Naive thymus-derived CD4-positive, alpha-beta T cell (primary cell): ENCODE results near the gene IFRD1. TPM values are rescaled to one million over a fixed set of nuclear protein-coding genes. Genes with fewer than 3 reads are reported as not detected.
"Not testable (repeated sequence)": the region's sequence is repeated elsewhere in the genome, so short reads cannot be mapped to it uniquely, and the experiment has no call there.

ENCODE experiments used
- ATAC-seq: fragments of 150-1000 bp; cut with Tn5 transposase; 2 replicates; pipeline ENCODE4 v1.10.0; 2021; ENCODE audit warnings: mild to moderate bottlenecking, moderate library complexity
- CTCF ChIA-PET: fragments of 350-600 bp; sonication (Branson Sonifier 250); formaldehyde crosslinking; loops from one replicate; lab custom pipeline; 2021; ENCODE audit warnings: antibody characterized with exemption; lab: Charles Lee
- POLR2A ChIA-PET: fragments of 350-600 bp; sonication (Branson Sonifier 250); formaldehyde crosslinking; loops from one replicate; lab custom pipeline; 2021; ENCODE audit warnings: antibody characterized with exemption, inconsistent platforms; lab: Charles Lee
- DNase-seq, 9 donors: peaks; one replicate each; pipeline versions ENCODE4 v3.0.0 to v3.0.0-alpha.2; 2020 to 2022; ENCODE audit warnings: mixed read lengths in 1 of 9
- H3K27ac ChIP-seq: one replicate; pipeline ENCODE4 v1.7.0; 2013; ENCODE audit warnings: mild to moderate bottlenecking, low read depth, low read length, moderate library complexity
- H3K27me3 ChIP-seq, 2 donors: one replicate each; pipeline ENCODE4 v1.7.0; 2013; ENCODE audit warnings: low read length in 2 of 2, mild to moderate bottlenecking in 2 of 2, moderate library complexity in 2 of 2; ENCODE audit not compliant: control insufficient read depth in 2 of 2, insufficient read depth in 2 of 2
- H3K36me3 ChIP-seq, 3 experiments: 1 replicate in 2 of 3; 2 replicates in 1 of 3; pipeline ENCODE4 v1.7.0; 2013; ENCODE audit warnings: low read length in 3 of 3, mild to moderate bottlenecking in 3 of 3, moderate library complexity in 1 of 3; ENCODE audit not compliant: insufficient read depth in 3 of 3, control insufficient read depth in 2 of 3
- H3K4me1 ChIP-seq, 2 donors: one replicate each; pipeline ENCODE4 v1.7.0; 2013; ENCODE audit warnings: low read length in 2 of 2, mild to moderate bottlenecking in 2 of 2, moderate library complexity in 1 of 2; ENCODE audit not compliant: control insufficient read depth in 2 of 2, insufficient read depth in 2 of 2
- H3K4me3 ChIP-seq: 2 replicates; pipeline ENCODE4 v1.7.0; 2013; ENCODE audit warnings: mild to moderate bottlenecking, low read length
- H3K9me3 ChIP-seq, 3 experiments: 1 replicate in 2 of 3; 2 replicates in 1 of 3; pipeline ENCODE4 v1.7.0; 2013; ENCODE audit warnings: low read length in 3 of 3; ENCODE audit not compliant: control insufficient read depth in 2 of 3
- H3K27ac Mint-ChIP-seq, 9 donors: one replicate each; pipeline ENCODE4 v1.8.0; 2020 to 2022; ENCODE audit warnings: mixed read lengths in 9 of 9, mild to moderate bottlenecking in 8 of 9, moderate library complexity in 5 of 9, inconsistent platforms in 2 of 9
- H3K27me3 Mint-ChIP-seq, 5 donors: one replicate each; pipeline ENCODE4 v1.8.0; 2021 to 2022; ENCODE audit warnings: mixed read lengths in 5 of 5, mild to moderate bottlenecking in 1 of 5
- H3K36me3 Mint-ChIP-seq, 5 donors: one replicate each; pipeline ENCODE4 v1.8.0; 2020 to 2022; ENCODE audit warnings: mixed read lengths in 5 of 5, mild to moderate bottlenecking in 3 of 5, inconsistent platforms in 1 of 5
- H3K4me1 Mint-ChIP-seq, 7 donors: one replicate each; pipeline ENCODE4 v1.8.0; 2020 to 2022; ENCODE audit warnings: mixed read lengths in 7 of 7, mild to moderate bottlenecking in 3 of 7, inconsistent platforms in 1 of 7
- H3K4me3 Mint-ChIP-seq, 10 donors: one replicate each; pipeline ENCODE4 v1.8.0; 2020 to 2022; ENCODE audit warnings: mild to moderate bottlenecking in 10 of 10, mixed read lengths in 10 of 10, moderate library complexity in 6 of 10, inconsistent platforms in 2 of 10
- H3K9me3 Mint-ChIP-seq, 11 donors: one replicate each; pipeline ENCODE4 v1.8.0; 2020 to 2022; ENCODE audit warnings: mixed read lengths in 11 of 11, mild to moderate bottlenecking in 4 of 11, inconsistent platforms in 1 of 11, moderate library complexity in 1 of 11
- intact Hi-C, 2 donors: fragments of 100-400 bp; cut with micrococcal nuclease; formaldehyde crosslinking; loops; one replicate each; pipeline ENCODE4 v1.15.1; 2023
- polyA plus RNA-seq, 2 donors: library from polyadenylated mRNA; unstranded; fragments of 300-500 nt; fragmentation: Illumina TruSeq; gene quantifications; one replicate each; pipeline ENCODE4 v1.2.3, GENCODE V29; 2021
- total RNA-seq, 6 experiments: library from RNA in 5 of 6; stranded (reverse) in 5 of 6; gene quantifications; 1 replicate in 5 of 6; 2 replicates in 1 of 6; pipeline ENCODE4 v1.2.3 and lab custom pipeline; 2021 to 2026

IFRD1 gene
- total and polyA plus RNA-seq, 7 experiments from 2014 or later, result 25.2 to 250 (median 56.5) TPM

- Mint-ChIP-seq H3K27me3 (peaks cover 0 to 10% (median 7%) of the 10 kb centered on the region in 5 donors), H3K36me3 (no peaks in the 10 kb centered on the region), H3K4me1 (peaks cover 0 to 13% (median 0%) of the 10 kb centered on the region in 7 donors), H3K9me3 (no peaks in the 10 kb centered on the region), H3K27ac (no peak overlapping the region), H3K4me3 (no peak overlapping the region)
- Histone ChIP-seq H3K27ac (no peak overlapping the region), H3K36me3 (no peaks in the 10 kb centered on the region), H3K27me3 (no peaks in the 10 kb centered on the region), H3K9me3 (no peaks in the 10 kb centered on the region), H3K4me3 (no peak overlapping the region), H3K4me1 (no peaks in the 10 kb centered on the region)
- ChIA-PET POLR2A (interaction anchor here (0.6 kb wide), 1 partner anchor 14 kb away, joined by 6 read pairs; no protein-coding TSS in a partner anchor), CTCF (no interaction called here)
- intact Hi-C loops, result no loop called here
- no peak for ATAC-seq
- no peak for DNase-seq
Observed at GRCh38 chr7:112512451-112513210, 62.4 kb downstream of the IFRD1 start.

- Mint-ChIP-seq H3K4me1 (no peaks in the 10 kb centered on the region), H3K27me3 (peaks cover 10 to 26% (median 11%) of the 10 kb centered on the region in 5 donors), H3K4me3 (no peak overlapping the region), H3K36me3 (no peaks in the 10 kb centered on the region), H3K9me3 (peaks cover 0 to 4% (median 0%) of the 10 kb centered on the region in 11 donors), H3K27ac (no peak overlapping the region)
- H3K36me3 ChIP-seq, result no peaks in the 10 kb centered on the region
- DNase-seq (no peak), ATAC-seq (no peak)
- intact Hi-C loops, result no loop called here
- POLR2A ChIA-PET, result no interaction called here
- H3K27ac ChIP-seq, result no peak overlapping the region
- no peaks in the 10 kb centered on the region for H3K4me1 ChIP-seq
- H3K9me3 ChIP-seq, result no peaks in the 10 kb centered on the region
- CTCF ChIA-PET, result no interaction called here
- H3K27me3 ChIP-seq, result no peaks in the 10 kb centered on the region
- H3K4me3 ChIP-seq, result no peak overlapping the region
Observed at GRCh38 chr7:112515989-112516388, 65.7 kb downstream of the IFRD1 start.

GRCh38 chr7:112516418-112516817 is 66.2 kb downstream of the IFRD1 start:
- H3K4me1 Mint-ChIP-seq, H3K27ac Mint-ChIP-seq, H3K36me3 ChIP-seq, intact Hi-C loops, ATAC-seq, H3K36me3 Mint-ChIP-seq, H3K4me3 Mint-ChIP-seq, H3K4me1 ChIP-seq, POLR2A ChIA-PET, H3K27me3 ChIP-seq, H3K9me3 ChIP-seq, H3K27ac ChIP-seq, DNase-seq, CTCF ChIA-PET, H3K4me3 ChIP-seq, H3K9me3 Mint-ChIP-seq: not testable (repeated sequence)
- peaks cover 10 to 26% (median 12%) of the 10 kb centered on the region in 5 donors for H3K27me3 Mint-ChIP-seq

- intact Hi-C loops, result no loop called here
- POLR2A ChIA-PET, result no interaction called here
- Mint-ChIP-seq H3K27me3 (peaks cover 10 to 26% (median 15%) of the 10 kb centered on the region in 5 donors), H3K4me1 (no peaks in the 10 kb centered on the region), H3K9me3 (peaks cover 0 to 4% (median 0%) of the 10 kb centered on the region in 11 donors), H3K36me3 (no peaks in the 10 kb centered on the region), H3K4me3 (no peak overlapping the region), H3K27ac (no peak overlapping the region)
- H3K27ac ChIP-seq, result no peak overlapping the region
- no peaks in the 10 kb centered on the region for H3K36me3 ChIP-seq
- ATAC-seq, result no peak
- no peaks in the 10 kb centered on the region for H3K27me3 ChIP-seq
- H3K4me1 ChIP-seq, result no peaks in the 10 kb centered on the region
- H3K9me3 ChIP-seq, result no peaks in the 10 kb centered on the region
- H3K4me3 ChIP-seq, result no peak overlapping the region
- CTCF ChIA-PET, result interaction anchor here (0.7 kb wide), 1 partner anchor 753 kb away, joined by 3 read pairs; no protein-coding TSS in a partner anchor
- no peak for DNase-seq
Observed at GRCh38 chr7:112517487-112517886, 67.2 kb downstream of the IFRD1 start.

GRCh38 chr7:112520787-112521186 is 70.5 kb downstream of the IFRD1 start:
- H3K27me3 ChIP-seq, result no peaks in the 10 kb centered on the region
- peaks cover 10 to 27% (median 19%) of the 10 kb centered on the region in 5 donors for H3K27me3 Mint-ChIP-seq
- ATAC-seq (no peak), DNase-seq (no peak)
- H3K36me3 ChIP-seq, result no peaks in the 10 kb centered on the region
- no peaks in the 10 kb centered on the region for H3K36me3 Mint-ChIP-seq
- H3K9me3 ChIP-seq, result no peaks in the 10 kb centered on the region
- no peak overlapping the region for H3K4me3 ChIP-seq
- ChIA-PET POLR2A (no interaction called here), CTCF (no interaction called here)
- no peaks in the 10 kb centered on the region for H3K4me1 ChIP-seq
- H3K4me1 Mint-ChIP-seq, result no peaks in the 10 kb centered on the region
- no peak overlapping the region for H3K4me3 Mint-ChIP-seq
- intact Hi-C loops, result no loop called here
- H3K27ac ChIP-seq, result no peak overlapping the region
- H3K27ac Mint-ChIP-seq, result no peak overlapping the region
- peaks cover 0 to 4% (median 0%) of the 10 kb centered on the region in 11 donors for H3K9me3 Mint-ChIP-seq

- Histone ChIP-seq H3K4me3 (no peak overlapping the region), H3K27ac (no peak overlapping the region), H3K9me3 (no peaks in the 10 kb centered on the region), H3K27me3 (no peaks in the 10 kb centered on the region), H3K4me1 (no peaks in the 10 kb centered on the region), H3K36me3 (no peaks in the 10 kb centered on the region)
- ATAC-seq (no peak), DNase-seq (no peak)
- POLR2A ChIA-PET, result no interaction called here
- no peak overlapping the region for H3K27ac Mint-ChIP-seq
- no peaks in the 10 kb centered on the region for H3K4me1 Mint-ChIP-seq
- no peaks in the 10 kb centered on the region for H3K36me3 Mint-ChIP-seq
- H3K9me3 Mint-ChIP-seq, result peaks cover 0 to 4% (median 0%) of the 10 kb centered on the region in 11 donors
- H3K27me3 Mint-ChIP-seq, result peaks cover 6 to 26% (median 21%) of the 10 kb centered on the region in 5 donors
- CTCF ChIA-PET, result no interaction called here
- intact Hi-C loops, result no loop called here
- H3K4me3 Mint-ChIP-seq, result no peak overlapping the region
Observed at GRCh38 chr7:112521942-112522341, 71.7 kb downstream of the IFRD1 start.

- H3K4me3 Mint-ChIP-seq, result no peak overlapping the region
- H3K27ac Mint-ChIP-seq, result no peak overlapping the region
- Histone ChIP-seq H3K4me1 (no peaks in the 10 kb centered on the region), H3K4me3 (no peak overlapping the region), H3K9me3 (no peaks in the 10 kb centered on the region), H3K27ac (no peak overlapping the region), H3K36me3 (no peaks in the 10 kb centered on the region), H3K27me3 (no peaks in the 10 kb centered on the region)
- peaks cover 0 to 4% (median 0%) of the 10 kb centered on the region in 11 donors for H3K9me3 Mint-ChIP-seq
- H3K27me3 Mint-ChIP-seq, result peaks cover 8 to 26% (median 13%) of the 10 kb centered on the region in 5 donors
- ATAC-seq (no peak), DNase-seq (no peak)
- no peaks in the 10 kb centered on the region for H3K4me1 Mint-ChIP-seq
- no peaks in the 10 kb centered on the region for H3K36me3 Mint-ChIP-seq
- POLR2A ChIA-PET, result no interaction called here
- CTCF ChIA-PET, result no interaction called here
- intact Hi-C loops, result no loop called here
Observed at GRCh38 chr7:112523871-112524270, 73.6 kb downstream of the IFRD1 start.
